LNCAP (cell line): ENCODE data around the gene HEY2.

Source experiments
- CTCF ChIP-seq: fragments of 450-650 bp; IDR thresholded peaks from 2 replicates; pipeline ENCODE4 v1.5.1; 2017; ENCODE audit warnings: mild to moderate bottlenecking

Gene HEY2

GRCh38 chr6:125781314-125781868, 32.0 kb downstream of the HEY2 start:
- peak; percentile 50; the same call in 1 of the 2 replicates for TF ChIP-seq CTCF

GRCh38 chr6:125784365-125784764, 34.9 kb downstream of the HEY2 start:
- no peak for TF ChIP-seq CTCF

DNA sequence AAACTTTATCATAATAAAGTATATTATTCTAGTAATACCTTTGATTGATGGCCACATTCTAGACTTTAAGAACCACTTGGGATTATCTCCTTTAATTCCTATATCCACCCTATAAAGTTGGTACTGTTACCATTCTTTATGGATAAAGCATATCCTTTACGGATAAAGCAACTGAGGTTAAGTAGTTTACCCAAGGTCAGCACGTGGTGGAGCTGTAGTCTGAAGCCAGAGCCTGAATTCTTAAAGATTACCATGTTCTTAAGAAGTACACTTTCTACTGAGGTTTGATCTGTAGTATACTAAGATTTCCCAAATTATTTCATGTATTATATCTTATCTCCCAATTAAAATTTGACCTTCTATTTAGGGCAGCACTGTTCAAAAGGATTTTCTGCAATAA, 38.4 kb downstream of the HEY2 start:
- TF ChIP-seq CTCF, result 0 out of 2 replicates have a peak, but pooled peaks have one; percentile 22

- TF ChIP-seq CTCF, result no peak
These were observed 39.7 kb downstream of the HEY2 start for GRCh38 chr6:125789167-125789566.

- no peak for TF ChIP-seq CTCF
These were observed 40.3 kb downstream of the HEY2 start for GRCh38 chr6:125789576-125790357.

DNA sequence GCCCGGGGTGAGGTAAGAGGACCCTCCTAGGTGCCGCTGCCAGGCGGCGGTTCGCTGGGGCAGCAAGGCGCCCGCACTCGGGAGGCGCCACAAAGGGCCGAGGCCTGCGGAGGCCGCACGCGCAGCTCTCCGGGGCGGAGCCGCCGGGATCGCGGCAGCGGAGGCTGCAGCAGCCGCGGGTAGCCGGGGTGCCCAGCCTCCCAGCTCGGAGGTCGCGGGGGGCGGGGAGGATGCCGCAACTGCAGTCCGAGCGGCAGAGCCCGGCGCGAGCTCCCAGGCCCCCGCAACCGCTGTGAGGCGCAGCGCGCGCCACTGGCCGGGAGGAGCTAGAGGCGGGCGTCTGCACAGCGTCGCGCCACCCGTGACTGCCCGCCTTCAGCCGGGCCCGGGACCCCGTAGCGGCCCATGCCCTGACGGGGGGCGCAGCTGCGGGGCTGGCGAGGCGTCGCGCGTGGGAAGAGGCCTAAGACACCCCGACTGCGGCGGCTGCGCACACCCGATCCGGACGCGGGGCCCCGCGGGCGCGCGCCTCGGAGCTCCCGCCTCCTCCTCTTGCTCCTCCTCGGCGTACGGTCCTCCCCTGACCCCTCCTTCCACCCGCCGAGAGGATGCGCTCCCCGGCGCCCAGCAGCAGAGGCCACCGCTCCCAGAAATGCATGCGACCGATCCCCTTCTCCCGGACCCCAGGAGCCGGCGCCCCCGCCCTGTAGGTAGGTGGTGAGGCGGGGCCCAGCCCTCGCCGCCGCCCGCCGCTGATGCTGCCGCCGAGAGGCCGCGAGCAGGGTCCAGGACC, 41.1 kb downstream of the HEY2 start, which contains the start of gene NCOA7:
Gene NCOA7 (plus strand): TSS at position 603 of the 793 bp plus-strand sequence. CDS start 24,395 bp downstream, outside the sequence.
- TF ChIP-seq CTCF, result peak; percentile 8; the same call in 1 of the 2 replicates

DNA sequence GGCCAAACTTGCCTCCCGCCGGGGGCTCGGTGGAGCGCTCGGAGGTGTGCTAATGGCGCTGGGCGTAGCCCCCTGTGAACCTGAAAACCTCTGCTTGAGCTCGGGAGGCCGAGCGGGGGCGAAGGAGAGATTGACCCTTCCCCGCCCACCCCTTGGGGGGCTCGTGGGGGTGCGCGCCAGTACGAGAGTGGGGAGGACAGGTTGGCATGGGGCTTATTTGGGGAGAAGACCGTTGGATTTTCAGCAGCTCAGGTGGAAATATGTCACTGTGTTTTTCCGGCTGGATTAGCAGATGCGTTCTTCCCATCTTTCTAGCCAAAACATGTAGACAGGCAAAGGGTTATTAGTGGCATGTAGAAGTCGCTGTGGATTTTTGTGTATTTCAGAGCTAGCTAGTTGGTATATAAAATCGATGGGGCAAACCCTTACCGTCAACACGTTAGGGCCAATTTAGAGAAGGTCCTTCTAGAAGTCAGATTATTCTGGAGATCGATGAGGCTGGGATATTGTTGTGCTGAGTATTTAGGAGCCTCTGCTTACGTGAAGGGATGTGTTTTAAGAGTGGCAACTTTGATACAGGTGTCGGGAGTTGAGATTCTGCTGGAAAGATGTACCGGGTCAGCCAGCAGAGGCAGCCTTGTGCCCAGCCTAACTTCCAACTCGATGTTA, 41.9 kb downstream of the HEY2 start:
- TF ChIP-seq CTCF, result peak; percentile 72
